AG04450 (cell line): ENCODE data around the gene GABPB2. TPM values are rescaled to one million over a fixed set of nuclear protein-coding genes. Genes with fewer than 3 reads are reported as not detected.

Experiments
- CTCF ChIA-PET: fragments of 300-600, 350-600 bp; formaldehyde crosslinking; extraction: SDS; loops from one replicate; lab custom pipeline; 2022; ENCODE audit warnings: antibody characterized with exemption, inconsistent platforms; lab: Charles Lee
- POLR2A ChIA-PET: fragments of 350-600 bp; formaldehyde crosslinking; extraction: SDS; loops from one replicate; lab custom pipeline; 2021; ENCODE audit warnings: antibody characterized with exemption, inconsistent platforms; lab: Yijun Ruan, JAX
- DNase-seq: peaks from one replicate; pipeline ENCODE4 v3.0.0-alpha.2; 2011; ENCODE audit warnings: low read depth, low spot score
- H3K27ac ChIP-seq: one replicate; pipeline ENCODE4 v1.5.1; 2012; ENCODE audit warnings: low read depth, low read length, control low read depth
- H3K27me3 ChIP-seq: one replicate; pipeline ENCODE4 v1.6.0; 2012; ENCODE audit warnings: low read length; ENCODE audit not compliant: control insufficient read depth, insufficient read depth
- H3K4me3 ChIP-seq: 2 replicates; pipeline ENCODE4 v1.5.1; 2011; ENCODE audit warnings: mild to moderate bottlenecking, low read depth, low read length, control low read depth
- H3K9me3 ChIP-seq: 2 replicates; pipeline ENCODE4 v1.5.1; 2012; ENCODE audit warnings: low read length; ENCODE audit not compliant: control insufficient read depth, insufficient read depth
- polyA plus RNA-seq: library from polyadenylated mRNA; depleted of rRNA; stranded (reverse); fragments of >200 nt; gene quantifications from 2 replicates; pipeline ENCODE4 v1.2.3, GENCODE V29; 2011
- TF ChIP-seq, protein P1 (sequence below): IDR thresholded peaks from 2 replicates; pipeline ENCODE4 v1.5.1; 2011; ENCODE audit warnings: low read depth, low read length, control low read depth, inconsistent platforms

GABPB2 gene
- polyA plus RNA-seq, 1 experiment = 10.0 TPM

- ChIA-PET CTCF (interaction anchor here (1.7 kb wide), 1 partner anchor 48 kb away, joined by 11 read pairs; no protein-coding TSS in a partner anchor), POLR2A (interaction anchor here (1.0 kb wide), 1 partner anchor 13 kb away, joined by 3 read pairs; no protein-coding TSS in a partner anchor)
- Histone ChIP-seq H3K27me3 (no peaks in the 10 kb centered on the region), H3K9me3 (peaks cover 2% of the 10 kb centered on the region; the same call in 1 of the 2 replicates), H3K4me3 (no peak overlapping the region), H3K27ac (no peak overlapping the region)
- TF ChIP-seq, protein P1, sequence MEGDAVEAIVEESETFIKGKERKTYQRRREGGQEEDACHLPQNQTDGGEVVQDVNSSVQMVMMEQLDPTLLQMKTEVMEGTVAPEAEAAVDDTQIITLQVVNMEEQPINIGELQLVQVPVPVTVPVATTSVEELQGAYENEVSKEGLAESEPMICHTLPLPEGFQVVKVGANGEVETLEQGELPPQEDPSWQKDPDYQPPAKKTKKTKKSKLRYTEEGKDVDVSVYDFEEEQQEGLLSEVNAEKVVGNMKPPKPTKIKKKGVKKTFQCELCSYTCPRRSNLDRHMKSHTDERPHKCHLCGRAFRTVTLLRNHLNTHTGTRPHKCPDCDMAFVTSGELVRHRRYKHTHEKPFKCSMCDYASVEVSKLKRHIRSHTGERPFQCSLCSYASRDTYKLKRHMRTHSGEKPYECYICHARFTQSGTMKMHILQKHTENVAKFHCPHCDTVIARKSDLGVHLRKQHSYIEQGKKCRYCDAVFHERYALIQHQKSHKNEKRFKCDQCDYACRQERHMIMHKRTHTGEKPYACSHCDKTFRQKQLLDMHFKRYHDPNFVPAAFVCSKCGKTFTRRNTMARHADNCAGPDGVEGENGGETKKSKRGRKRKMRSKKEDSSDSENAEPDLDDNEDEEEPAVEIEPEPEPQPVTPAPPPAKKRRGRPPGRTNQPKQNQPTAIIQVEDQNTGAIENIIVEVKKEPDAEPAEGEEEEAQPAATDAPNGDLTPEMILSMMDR = no peak
- DNase-seq = no peak
Measured at GRCh38 chr1:151147665-151148064, 77.1 kb downstream of the GABPB2 start.

DNA sequence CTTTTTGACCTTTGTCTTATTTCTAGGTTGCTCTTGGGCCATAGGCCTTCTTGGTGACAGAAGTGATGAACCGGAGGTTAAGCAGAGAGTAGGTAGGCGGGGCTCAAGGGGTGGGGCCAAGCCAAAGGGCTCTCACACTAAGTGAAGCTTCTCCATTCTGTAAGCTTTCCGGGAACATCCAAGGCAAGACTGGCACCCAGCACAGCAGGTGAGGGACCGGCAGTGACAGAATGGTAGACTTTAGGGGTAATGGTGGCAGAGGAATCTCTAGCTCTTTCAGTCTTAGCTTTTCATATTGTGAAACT, 85.9 kb downstream of the GABPB2 start, which contains the start of gene TNFAIP8L2:
TNFAIP8L2 (plus strand) TSS at position 135 of the 305 bp plus-strand sequence. CDS start 2,049 bp downstream, outside the sequence.
- CTCF ChIA-PET = interaction anchor here (0.6 to 6.5 kb wide), 5 partner anchors 49 to 544 kb away, joined by 3 to 162 read pairs (median 3); no protein-coding TSS in a partner anchor
- POLR2A ChIA-PET = interaction anchor here (1.4 kb wide), 1 partner anchor 33 kb away, joined by 4 read pairs; the partner anchor contains the start of gene VPS72
- H3K27ac ChIP-seq = no peak within 1 kb of the TSS

DNA sequence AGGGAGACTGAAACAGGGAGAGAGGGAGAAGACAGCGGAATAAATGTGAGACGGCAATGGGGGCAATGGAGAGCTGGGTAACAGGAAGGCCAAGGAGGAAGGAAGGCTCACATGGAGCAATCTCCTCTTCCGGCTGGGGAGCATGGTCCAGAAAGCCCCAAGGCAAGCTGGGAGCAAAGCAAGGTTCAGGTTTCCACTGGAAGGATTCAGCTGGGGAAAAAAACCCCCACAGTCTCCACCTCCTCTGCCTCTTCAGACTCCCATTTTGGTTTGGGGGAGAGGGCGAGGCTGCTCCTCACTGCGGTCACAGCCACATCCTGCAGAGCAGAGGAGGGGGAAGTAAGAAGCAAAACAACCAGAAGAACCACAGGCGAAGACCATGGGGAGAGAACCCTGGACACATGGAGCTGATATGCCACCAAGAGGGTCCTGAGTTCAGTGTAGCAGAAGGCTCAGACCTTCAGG, 86.5 kb downstream of the GABPB2 start:
- TF ChIP-seq, protein P1 = no peak
- CTCF ChIA-PET = interaction anchor here (1.4 to 6.5 kb wide), 3 partner anchors 58 to 132 kb away, joined by 3 to 162 read pairs (median 27); no protein-coding TSS in a partner anchor
- no peak overlapping the region for H3K4me3 ChIP-seq
- no peak overlapping the region for H3K27ac ChIP-seq
- no peaks in the 10 kb centered on the region for H3K27me3 ChIP-seq
- no peaks in the 10 kb centered on the region for H3K9me3 ChIP-seq
- POLR2A ChIA-PET = interaction anchor here (1.4 kb wide), 1 partner anchor 33 kb away, joined by 4 read pairs; the partner anchor contains the start of gene VPS72
- DNase-seq = no peak

More for the DNA sequence above, 85.9 kb downstream of the GABPB2 start, which contains the start of gene TNFAIP8L2:
- TF ChIP-seq, protein P1 = no peak
- Histone ChIP-seq H3K27me3 (no peaks in the 10 kb centered on the region), H3K9me3 (no peaks in the 10 kb centered on the region), H3K4me3 (no peak within 1 kb of the TSS)
- no peak for DNase-seq

GRCh38 chr1:151158326-151158725, 87.8 kb downstream of the GABPB2 start:
- ChIA-PET POLR2A (interaction anchor here (0.6 kb wide), 1 partner anchor 76 kb away, joined by 4 read pairs; no protein-coding TSS in a partner anchor), CTCF (interaction anchor here (0.6 to 6.5 kb wide), 2 partner anchors 38 to 59 kb away, joined by 6 to 162 read pairs; no protein-coding TSS in a partner anchor)
- Histone ChIP-seq H3K9me3 (no peaks in the 10 kb centered on the region), H3K27me3 (no peaks in the 10 kb centered on the region), H3K27ac (no peak overlapping the region), H3K4me3 (no peak overlapping the region)
- TF ChIP-seq, protein P1 = no peak
- DNase-seq = no peak

- no peaks in the 10 kb centered on the region for H3K9me3 ChIP-seq
- H3K27me3 ChIP-seq = no peaks in the 10 kb centered on the region
- ChIA-PET CTCF (interaction anchor here (6.5 kb wide), 1 partner anchor 59 kb away, joined by 162 read pairs; no protein-coding TSS in a partner anchor), POLR2A (no interaction called here)
- TF ChIP-seq, protein P1 = no peak
- no peak for DNase-seq
- no peak overlapping the region for H3K27ac ChIP-seq
- H3K4me3 ChIP-seq = no peak overlapping the region
Measured at GRCh38 chr1:151158751-151159251, 88.2 kb downstream of the GABPB2 start.
